Measurements from ENCODE around the gene PCSK4. TPM values are rescaled to one million over a fixed set of nuclear protein-coding genes. Genes with fewer than 3 reads are reported as not detected.
A peak's percentile ranks its signal among the peaks of the same experiment; 100 is the strongest.

PCSK4 gene
- total and polyA plus RNA-seq, 9 of the 15 experiments (the other 6 are each of a cell fraction or from before 2014, with no cell fraction given) = 0.01 to 9.1 (median 2.1) TPM; not detected in 1

DNA sequence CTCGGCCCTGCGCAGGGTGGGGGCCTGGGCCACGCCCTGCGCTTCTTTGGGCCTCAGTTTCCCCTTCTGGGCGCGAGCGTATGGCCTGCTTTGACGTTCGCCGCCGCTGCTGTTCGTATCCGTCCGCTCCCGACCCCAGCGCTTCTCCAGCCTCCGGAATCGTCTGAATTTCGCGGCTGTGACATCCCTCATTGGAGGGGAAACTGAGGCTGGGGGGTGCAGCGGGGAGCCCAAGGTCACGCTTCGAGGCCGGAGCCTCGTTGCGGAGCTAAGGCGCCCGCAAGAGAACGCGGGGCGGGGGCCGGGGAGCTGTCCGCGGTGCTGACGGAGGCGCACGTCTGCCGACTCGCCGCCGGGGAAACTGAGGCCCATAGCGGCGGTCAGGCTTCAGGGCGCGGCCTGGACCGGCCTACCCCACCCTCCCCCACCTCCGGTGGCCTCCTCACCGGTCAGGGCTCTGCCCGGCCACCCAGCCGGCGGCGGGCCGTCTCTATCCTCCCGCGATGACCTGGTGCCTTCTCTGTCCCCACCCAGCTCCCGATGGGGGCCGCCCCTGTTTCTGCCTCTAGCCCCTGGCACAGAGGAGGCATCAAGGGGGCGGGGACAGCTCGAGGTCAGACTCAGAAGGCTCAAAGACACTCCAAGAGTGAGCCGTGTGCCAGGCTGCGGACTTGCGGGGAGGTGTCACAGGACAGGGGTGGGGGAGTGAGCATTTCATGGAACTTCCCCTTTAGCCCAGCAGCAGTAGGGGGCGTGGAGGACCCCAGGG is 43.3 kb downstream of the PCSK4 start (continued):
- peak in 1 of 2 experiments; percentile 45; a peak in 1 of 4 replicates for TF ChIP-seq TEAD1 (CRISPR knock-in tag; IDR thresholded peaks at IDR 0.05)
- TF ChIP-seq, protein P1, sequence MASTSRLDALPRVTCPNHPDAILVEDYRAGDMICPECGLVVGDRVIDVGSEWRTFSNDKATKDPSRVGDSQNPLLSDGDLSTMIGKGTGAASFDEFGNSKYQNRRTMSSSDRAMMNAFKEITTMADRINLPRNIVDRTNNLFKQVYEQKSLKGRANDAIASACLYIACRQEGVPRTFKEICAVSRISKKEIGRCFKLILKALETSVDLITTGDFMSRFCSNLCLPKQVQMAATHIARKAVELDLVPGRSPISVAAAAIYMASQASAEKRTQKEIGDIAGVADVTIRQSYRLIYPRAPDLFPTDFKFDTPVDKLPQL (IDR thresholded peaks at IDR 0.05; ENCODE audit: extremely low read depth, insufficient read length) = no peak
- 0 out of 2 replicates have a peak, but pooled peaks have one; percentile 12 for TF ChIP-seq E2F4 (CRISPR knock-in tag; IDR thresholded peaks at IDR 0.05; ENCODE audit: low read depth)
- TF ChIP-seq RBM25 (IDR thresholded peaks at IDR 0.05; ENCODE audit: low read depth, low read length, severe bottlenecking) = no peak
- TF ChIP-seq, protein P2, sequence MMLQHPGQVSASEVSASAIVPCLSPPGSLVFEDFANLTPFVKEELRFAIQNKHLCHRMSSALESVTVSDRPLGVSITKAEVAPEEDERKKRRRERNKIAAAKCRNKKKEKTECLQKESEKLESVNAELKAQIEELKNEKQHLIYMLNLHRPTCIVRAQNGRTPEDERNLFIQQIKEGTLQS (IDR thresholded peaks at IDR 0.05) = no peak
- TF ChIP-seq, protein P2 (CRISPR knock-in tag; conservative IDR thresholded peaks at IDR 0.05) = no peak
- no peak for TF ChIP-seq SMAD3 (CRISPR knock-in tag; conservative IDR thresholded peaks at IDR 0.05)
- no peak for TF ChIP-seq SAFB (IDR thresholded peaks at IDR 0.05; ENCODE audit: borderline replicate concordance, low read depth, low read length)
- TF ChIP-seq BDP1 (IDR thresholded peaks at IDR 0.05; ENCODE audit: insufficient read depth, insufficient read length) = no peak
- no peak for TF ChIP-seq ZNF696 (CRISPR knock-in tag; conservative IDR thresholded peaks at IDR 0.05)
- TF ChIP-seq SIN3B (IDR thresholded peaks at IDR 0.05; ENCODE audit: low read depth) = no peak
- no peak for TF ChIP-seq PHTF2 (CRISPR knock-in tag; IDR thresholded peaks at IDR 0.05)
- TF ChIP-seq ZFP1 (CRISPR knock-in tag; IDR thresholded peaks at IDR 0.05) = no peak
- TF ChIP-seq, protein P3, sequence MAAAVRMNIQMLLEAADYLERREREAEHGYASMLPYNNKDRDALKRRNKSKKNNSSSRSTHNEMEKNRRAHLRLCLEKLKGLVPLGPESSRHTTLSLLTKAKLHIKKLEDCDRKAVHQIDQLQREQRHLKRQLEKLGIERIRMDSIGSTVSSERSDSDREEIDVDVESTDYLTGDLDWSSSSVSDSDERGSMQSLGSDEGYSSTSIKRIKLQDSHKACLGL (CRISPR knock-in tag; IDR thresholded peaks at IDR 0.05; ENCODE audit: borderline replicate concordance, poor library complexity, severe bottlenecking) = no peak
- TF ChIP-seq BRD9 (IDR thresholded peaks at IDR 0.05; ENCODE audit: low read depth, partially characterized antibody) = no peak
- no peak for TF ChIP-seq ZNF280B (CRISPR knock-in tag; IDR thresholded peaks at IDR 0.05)
- peak in 1 of 2 experiments; percentile 67 for TF ChIP-seq E2F6 (IDR thresholded peaks at IDR 0.05; ENCODE audit: borderline replicate concordance in 1 of 2, extremely low read depth in 1 of 2, insufficient read depth in 1 of 2, insufficient read length in 1 of 2, low read depth in 1 of 2, low read length in 1 of 2, poor library complexity in 1 of 2, severe bottlenecking in 1 of 2)
- TF ChIP-seq CHD1 (IDR thresholded peaks at IDR 0.05; ENCODE audit: low read length) = no peak
- TF ChIP-seq FOXK1 (CRISPR knock-in tag; IDR thresholded peaks at IDR 0.05; ENCODE audit: borderline replicate concordance) = no peak
- peak; percentile 95 for TF ChIP-seq ZNF511 (CRISPR knock-in tag; IDR thresholded peaks at IDR 0.05)
